T-helper 2 cell treated with Interferon-gamma antibody and Interleukin-4, amounts not matched to agents 5 μg/mL and 100 μg/mL, for 36 hours (primary cell): ENCODE measurements around the gene RNF126.
"Not testable (repeated sequence)": the region's sequence is repeated elsewhere in the genome, so short reads cannot be mapped to it uniquely, and the experiment has no call there.

Experiments
- DNase-seq: peaks from one replicate; pipeline ENCODE4 v3.0.0; 2021; ENCODE audit warnings: low spot score
- H3K27ac Mint-ChIP-seq: one replicate; pipeline ENCODE4 v1.8.0; 2021; ENCODE audit warnings: mild to moderate bottlenecking, mixed read lengths
- H3K27me3 Mint-ChIP-seq: one replicate; pipeline ENCODE4 v1.8.0; 2021; ENCODE audit warnings: low read depth, mixed read lengths
- H3K36me3 Mint-ChIP-seq: one replicate; pipeline ENCODE4 v1.8.0; 2021; ENCODE audit warnings: low read depth, mixed read lengths
- H3K4me1 Mint-ChIP-seq: one replicate; pipeline ENCODE4 v1.8.0; 2021; ENCODE audit warnings: low read depth, mixed read lengths
- H3K4me3 Mint-ChIP-seq: one replicate; pipeline ENCODE4 v1.8.0; 2022; ENCODE audit warnings: mild to moderate bottlenecking, moderate library complexity, mixed read lengths
- H3K9me3 Mint-ChIP-seq: one replicate; pipeline ENCODE4 v1.8.0; 2021; ENCODE audit warnings: mixed read lengths

The RNF126 gene

GRCh38 chr19:639253-640160 is 23.5 kb downstream of the RNF126 start, which contains the start of gene FGF22:
Gene FGF22 (plus strand): TSS chr19:639879. CDS start chr19:639926, 47 bp downstream.
- Mint-ChIP-seq H3K4me3 (peak within 1 kb of the TSS; percentile 82), H3K9me3 (no peaks in the 10 kb centered on the region), H3K27me3 (peaks cover 7% of the 10 kb centered on the region), H3K36me3 (no peaks in the 10 kb centered on the region), H3K27ac (peak within 1 kb of the TSS; percentile 67), H3K4me1 (peaks cover 4% of the 10 kb centered on the region)
- DNase-seq, result peak; percentile 88

GRCh38 chr19:638906-639252 is 24.1 kb downstream of the RNF126 start:
- peaks cover 7% of the 10 kb centered on the region for H3K27me3 Mint-ChIP-seq
- no peaks in the 10 kb centered on the region for H3K9me3 Mint-ChIP-seq
- no peak overlapping the region for H3K27ac Mint-ChIP-seq
- peak overlapping the region; percentile 82 for H3K4me3 Mint-ChIP-seq
- peaks cover 8% of the 10 kb centered on the region for H3K4me1 Mint-ChIP-seq
- DNase-seq, result no peak
- H3K36me3 Mint-ChIP-seq, result no peaks in the 10 kb centered on the region

GRCh38 chr19:634975-635652 is 27.9 kb downstream of the RNF126 start:
- H3K4me1 Mint-ChIP-seq, result peaks cover 14% of the 10 kb centered on the region
- peaks cover 4% of the 10 kb centered on the region for H3K36me3 Mint-ChIP-seq
- peaks cover 7% of the 10 kb centered on the region for H3K27me3 Mint-ChIP-seq
- no peak for DNase-seq
- H3K9me3 Mint-ChIP-seq, result no peaks in the 10 kb centered on the region
- H3K4me3 Mint-ChIP-seq, result no peak overlapping the region
- no peak overlapping the region for H3K27ac Mint-ChIP-seq

- H3K4me3 Mint-ChIP-seq, result peak overlapping the region; percentile 98
- H3K4me1 Mint-ChIP-seq, result peaks cover 10% of the 10 kb centered on the region
- H3K27me3 Mint-ChIP-seq, result peaks cover 7% of the 10 kb centered on the region
- peak overlapping the region; percentile 72 for H3K27ac Mint-ChIP-seq
- peaks cover 5% of the 10 kb centered on the region for H3K36me3 Mint-ChIP-seq
- DNase-seq, result no peak
- H3K9me3 Mint-ChIP-seq, result no peaks in the 10 kb centered on the region
These were observed 29.0 kb downstream of the RNF126 start for GRCh38 chr19:633786-634639.

- Mint-ChIP-seq H3K9me3 (no peaks in the 10 kb centered on the region), H3K36me3 (peaks cover 12% of the 10 kb centered on the region), H3K27ac (peak within 1 kb of the TSS; percentile 95), H3K4me3 (peak within 1 kb of the TSS; percentile 98), H3K4me1 (peaks cover 13% of the 10 kb centered on the region), H3K27me3 (peaks cover 7% of the 10 kb centered on the region)
- DNase-seq, result peak; percentile 98
These were observed 29.8 kb downstream of the RNF126 start, which contains the start of gene POLRMT for GRCh38 chr19:633068-633785. Gene POLRMT (minus strand): TSS chr19:633537. CDS start chr19:633512, 25 bp downstream.

- Mint-ChIP-seq H3K9me3 (no peaks in the 10 kb centered on the region), H3K36me3 (peaks cover 15% of the 10 kb centered on the region), H3K27ac (peak overlapping the region; percentile 95), H3K4me3 (peak overlapping the region; percentile 98), H3K27me3 (peaks cover 4% of the 10 kb centered on the region), H3K4me1 (peaks cover 13% of the 10 kb centered on the region)
- DNase-seq, result peak; percentile 53
These were observed 30.4 kb downstream of the RNF126 start for GRCh38 chr19:632579-633067.

GRCh38 chr19:629961-630714 is 32.9 kb downstream of the RNF126 start:
- peaks cover 19% of the 10 kb centered on the region for H3K36me3 Mint-ChIP-seq
- H3K9me3 Mint-ChIP-seq, result no peaks in the 10 kb centered on the region
- H3K4me3 Mint-ChIP-seq, result no peak overlapping the region
- DNase-seq, result no peak
- no peaks in the 10 kb centered on the region for H3K27me3 Mint-ChIP-seq
- peaks cover 13% of the 10 kb centered on the region for H3K4me1 Mint-ChIP-seq
- peak overlapping the region; percentile 26 for H3K27ac Mint-ChIP-seq

- peaks cover 13% of the 10 kb centered on the region for H3K4me1 Mint-ChIP-seq
- not testable (repeated sequence) for H3K4me3 Mint-ChIP-seq, H3K9me3 Mint-ChIP-seq, H3K27ac Mint-ChIP-seq, H3K27me3 Mint-ChIP-seq, DNase-seq
- peaks cover 19% of the 10 kb centered on the region for H3K36me3 Mint-ChIP-seq
These were observed 33.5 kb downstream of the RNF126 start for GRCh38 chr19:629515-629914.

- peaks cover 6% of the 10 kb centered on the region for H3K4me1 Mint-ChIP-seq
- H3K4me3 Mint-ChIP-seq, result no peak overlapping the region
- DNase-seq, result no peak
- H3K9me3 Mint-ChIP-seq, result no peaks in the 10 kb centered on the region
- no peak overlapping the region for H3K27ac Mint-ChIP-seq
- peaks cover 19% of the 10 kb centered on the region for H3K36me3 Mint-ChIP-seq
- H3K27me3 Mint-ChIP-seq, result no peaks in the 10 kb centered on the region
These were observed 34.8 kb downstream of the RNF126 start for GRCh38 chr19:628168-628567.

GRCh38 chr19:626566-626965 is 36.4 kb downstream of the RNF126 start:
- DNase-seq, H3K4me3 Mint-ChIP-seq, H3K27me3 Mint-ChIP-seq, H3K4me1 Mint-ChIP-seq, H3K9me3 Mint-ChIP-seq, H3K27ac Mint-ChIP-seq: not testable (repeated sequence)
- H3K36me3 Mint-ChIP-seq, result peaks cover 19% of the 10 kb centered on the region

- Mint-ChIP-seq H3K36me3 (peaks cover 14% of the 10 kb centered on the region), H3K9me3 (no peaks in the 10 kb centered on the region), H3K27ac (no peak overlapping the region), H3K27me3 (no peaks in the 10 kb centered on the region), H3K4me3 (no peak overlapping the region), H3K4me1 (peaks cover 4% of the 10 kb centered on the region)
- DNase-seq, result no peak
These were observed 37.8 kb downstream of the RNF126 start for GRCh38 chr19:625257-625656.

GRCh38 chr19:624433-625109 is 38.4 kb downstream of the RNF126 start:
- no peak overlapping the region for H3K27ac Mint-ChIP-seq
- no peaks in the 10 kb centered on the region for H3K27me3 Mint-ChIP-seq
- H3K4me3 Mint-ChIP-seq, result no peak overlapping the region
- peaks cover 4% of the 10 kb centered on the region for H3K4me1 Mint-ChIP-seq
- peaks cover 16% of the 10 kb centered on the region for H3K36me3 Mint-ChIP-seq
- no peaks in the 10 kb centered on the region for H3K9me3 Mint-ChIP-seq
- no peak for DNase-seq
